Hepatocyte (in vitro differentiated cells): ENCODE measurements around the gene EIF6.

Experiments used
- CTCF ChIP-seq: fragments of 200-600 bp; sonication (generic); IDR thresholded peaks from 2 replicates; pipeline ENCODE4 v1.5.1; 2016; ENCODE audit warnings: antibody characterized with exemption, mild to moderate bottlenecking; ENCODE audit not compliant: poor library complexity
- EZH2 ChIP-seq: fragments of 200-600 bp; sonication (generic); IDR thresholded peaks from 2 replicates; pipeline ENCODE4 v1.6.1; 2016; ENCODE audit warnings: antibody characterized with exemption, mild to moderate bottlenecking, borderline replicate concordance
- EZH2phosphoT487 ChIP-seq: fragments of 200-600 bp; sonication (generic); IDR thresholded peaks from one replicate; pipeline ENCODE4 v1.6.1; 2018; ENCODE audit warnings: antibody characterized with exemption, mild to moderate bottlenecking, low read depth, moderate library complexity; ENCODE audit not compliant: unreplicated experiment, severe bottlenecking

- TF ChIP-seq CTCF (no peak), EZH2 (no peak), EZH2phosphoT487 (no peak)
Observed at GRCh38 chr20:35294293-35294685, 9.7 kb upstream of the EIF6 start.
